Bronchial epithelial cell (primary cell): ENCODE measurements around the gene BLVRB. TPM values are rescaled to one million over a fixed set of nuclear protein-coding genes. Genes with fewer than 3 reads are reported as not detected.
"Not testable (repeated sequence)": the region's sequence is repeated elsewhere in the genome, so short reads cannot be mapped to it uniquely, and the experiment has no call there.

ENCODE experiments used
- DNase-seq: peaks from one replicate; pipeline ENCODE4 v3.0.0-alpha.2; 2010; ENCODE audit warnings: low read depth
- FAIRE-seq: peaks from 2 replicates; lab custom pipeline; 2011; peaks lifted over from hg19 to GRCh38; lab: Jason Lieb, UNC
- H3K27me3 ChIP-seq: 2 replicates; pipeline ENCODE4 v1.5.1; 2011; ENCODE audit warnings: low read length; ENCODE audit not compliant: control insufficient read depth, insufficient read depth
- H3K36me3 ChIP-seq: 2 replicates; pipeline ENCODE4 v1.5.1; 2011; ENCODE audit warnings: low read length; ENCODE audit not compliant: control insufficient read depth, insufficient read depth
- H3K4me3 ChIP-seq: 2 replicates; pipeline ENCODE4 v1.5.1; 2011; ENCODE audit warnings: mild to moderate bottlenecking, low read depth, low read length, control low read depth
- CTCF ChIP-seq: IDR thresholded peaks from 2 replicates; pipeline ENCODE4 v1.5.1; 2011; ENCODE audit warnings: mild to moderate bottlenecking, moderate library complexity, low read length, control low read depth, inconsistent platforms; ENCODE audit not compliant: insufficient read depth, severe bottlenecking
- total RNA-seq: library from RNA; depleted of rRNA; stranded (reverse); fragments of >200 nt; gene quantifications from 2 replicates; pipeline ENCODE4 v1.2.1, GENCODE V29; 2014

BLVRB gene
- total RNA-seq, 1 donor from 2014 or later = 682 TPM

- Histone ChIP-seq H3K4me3 (no peak overlapping the region), H3K27me3 (peaks cover 4% of the 10 kb centered on the region), H3K36me3 (no peaks in the 10 kb centered on the region)
- FAIRE-seq (peak; percentile 58), DNase-seq (peak; percentile 21)
- peak; percentile 34 for TF ChIP-seq CTCF
Measured at GRCh38 chr19:40502647-40503319, 37.2 kb upstream of the BLVRB start.

- no peak overlapping the region for H3K4me3 ChIP-seq
- FAIRE-seq (no peak), DNase-seq (no peak)
- peaks cover 4% of the 10 kb centered on the region for H3K27me3 ChIP-seq
- TF ChIP-seq CTCF = no peak
- H3K36me3 ChIP-seq = no peaks in the 10 kb centered on the region
Measured at GRCh38 chr19:40502081-40502480, 36.5 kb upstream of the BLVRB start.

GRCh38 chr19:40501599-40501998 is 36.1 kb upstream of the BLVRB start:
- peaks cover 4% of the 10 kb centered on the region for H3K27me3 ChIP-seq
- TF ChIP-seq CTCF = no peak
- H3K4me3 ChIP-seq = no peak overlapping the region
- FAIRE-seq = no peak
- no peak for DNase-seq
- H3K36me3 ChIP-seq = no peaks in the 10 kb centered on the region

- not testable (repeated sequence) for H3K4me3 ChIP-seq, FAIRE-seq, H3K36me3 ChIP-seq, DNase-seq, H3K27me3 ChIP-seq
Measured at GRCh38 chr19:40500678-40501530, 35.4 kb upstream of the BLVRB start.

- Histone ChIP-seq H3K4me3 (no peak overlapping the region), H3K27me3 (no peaks in the 10 kb centered on the region), H3K36me3 (no peaks in the 10 kb centered on the region)
- DNase-seq = no peak
- FAIRE-seq = no peak
- TF ChIP-seq CTCF = no peak
Measured at GRCh38 chr19:40499320-40499719, 33.8 kb upstream of the BLVRB start.

- H3K36me3 ChIP-seq = no peaks in the 10 kb centered on the region
- FAIRE-seq = no peak
- no peak overlapping the region for H3K4me3 ChIP-seq
- no peak for TF ChIP-seq CTCF
- H3K27me3 ChIP-seq = peaks cover 2% of the 10 kb centered on the region
- DNase-seq = no peak
Measured at GRCh38 chr19:40497214-40497613, 31.7 kb upstream of the BLVRB start.
